Measurements from ENCODE around the gene SLC6A9.
A peak's percentile ranks its signal among the peaks of the same experiment; 100 is the strongest.

Gene SLC6A9

DNA sequence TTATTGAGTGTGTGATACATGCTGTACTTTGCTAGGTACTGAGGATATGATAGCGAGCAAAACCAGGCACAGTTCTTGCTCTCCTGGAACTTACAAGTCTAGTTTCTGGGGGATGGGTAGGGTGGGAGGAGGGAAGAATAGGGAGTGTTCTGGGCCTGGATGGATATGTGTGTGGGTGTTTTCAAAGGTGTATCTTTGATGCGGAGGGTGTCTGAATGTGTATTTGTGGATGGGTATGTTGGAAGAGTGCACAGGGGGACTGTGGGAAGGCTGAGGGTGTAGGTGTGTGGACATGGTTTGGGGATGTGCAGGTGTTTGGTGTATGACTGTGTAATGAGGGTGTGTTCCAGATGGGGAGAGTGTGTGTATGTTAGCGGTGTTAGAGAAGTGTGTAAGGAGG lies 65.9 kb downstream of the SLC6A9 start:
- DNase-seq = no peak

DNA sequence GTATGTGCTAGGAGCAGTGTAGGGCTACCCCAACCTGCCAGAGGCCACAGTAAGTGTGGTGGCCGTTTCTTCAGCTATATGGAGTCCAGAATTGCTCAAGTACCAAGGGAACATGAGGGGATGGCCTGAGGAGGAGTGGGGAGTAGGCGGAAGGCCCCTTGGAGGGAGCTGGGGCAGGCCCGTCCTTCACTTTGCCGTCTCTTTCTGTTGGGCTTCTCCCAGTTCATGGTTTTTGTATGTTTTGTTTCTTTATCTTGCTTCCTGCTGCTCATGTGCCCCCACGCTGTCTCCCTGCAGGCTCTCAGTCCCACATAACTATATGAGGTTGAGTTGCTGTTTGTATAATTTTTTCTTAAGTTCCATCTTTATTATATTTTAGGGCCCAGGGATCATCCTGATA lies 67.4 kb downstream of the SLC6A9 start:
- DNase-seq = no peak

DNA sequence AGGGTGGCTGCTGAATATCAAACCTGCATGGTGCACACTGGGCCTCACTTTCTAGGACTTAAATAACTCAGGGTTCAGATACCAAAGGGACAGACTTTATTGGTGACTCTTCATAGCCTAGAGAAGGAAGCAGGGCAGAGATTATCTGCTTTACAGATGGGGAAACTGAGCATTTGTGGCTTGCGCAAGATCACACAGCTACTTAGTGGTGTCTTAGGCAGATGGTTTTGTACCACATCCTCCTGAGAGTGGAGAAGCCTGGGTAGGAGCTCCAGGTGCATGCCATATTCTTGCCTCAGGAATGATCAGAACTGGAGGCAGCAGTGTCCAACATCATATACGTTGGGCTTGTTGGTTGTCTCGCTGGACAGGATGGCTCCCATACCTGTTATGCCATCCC lies 68.3 kb downstream of the SLC6A9 start:
- no peak for DNase-seq

DNA sequence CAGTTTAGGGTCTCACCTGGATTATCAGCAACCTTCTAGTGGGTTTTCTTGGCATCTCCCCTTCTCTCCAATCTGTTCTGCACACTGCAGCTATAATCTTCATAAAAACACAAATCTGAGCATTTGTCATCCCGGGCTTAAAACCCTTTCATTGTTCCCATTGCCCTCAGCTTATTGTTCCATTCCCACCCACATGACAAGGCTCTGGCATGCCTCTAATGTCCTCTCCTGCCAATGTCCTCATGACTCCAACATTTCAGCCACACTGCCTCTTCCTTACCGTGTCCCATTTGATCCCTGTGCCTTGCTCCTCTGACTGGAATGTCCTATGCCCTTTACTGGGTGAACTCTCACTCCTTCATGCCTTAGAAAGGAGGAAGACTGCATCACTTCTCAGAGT lies 68.9 kb downstream of the SLC6A9 start:
- DNase-seq = no peak

DNA sequence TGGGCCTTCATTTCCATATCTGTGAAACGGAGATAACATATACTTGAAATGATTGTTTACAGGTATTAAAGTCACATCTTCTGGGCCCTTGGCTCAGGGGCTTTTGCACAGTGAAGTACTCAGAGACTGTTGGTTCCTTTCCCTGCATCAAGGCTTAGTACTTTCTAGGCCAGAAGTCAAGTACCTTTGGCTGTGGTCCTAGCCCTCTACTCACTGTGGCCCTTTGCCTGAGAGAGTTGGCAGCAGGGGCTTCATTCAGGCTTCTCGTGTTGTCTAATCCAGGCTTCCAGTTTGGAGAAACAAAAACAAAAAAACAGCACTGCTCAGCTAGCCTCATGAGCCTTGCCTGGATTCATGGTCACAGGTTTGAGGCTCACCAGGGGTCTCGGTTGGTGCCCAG lies 69.6 kb downstream of the SLC6A9 start:
- no peak for DNase-seq

DNA sequence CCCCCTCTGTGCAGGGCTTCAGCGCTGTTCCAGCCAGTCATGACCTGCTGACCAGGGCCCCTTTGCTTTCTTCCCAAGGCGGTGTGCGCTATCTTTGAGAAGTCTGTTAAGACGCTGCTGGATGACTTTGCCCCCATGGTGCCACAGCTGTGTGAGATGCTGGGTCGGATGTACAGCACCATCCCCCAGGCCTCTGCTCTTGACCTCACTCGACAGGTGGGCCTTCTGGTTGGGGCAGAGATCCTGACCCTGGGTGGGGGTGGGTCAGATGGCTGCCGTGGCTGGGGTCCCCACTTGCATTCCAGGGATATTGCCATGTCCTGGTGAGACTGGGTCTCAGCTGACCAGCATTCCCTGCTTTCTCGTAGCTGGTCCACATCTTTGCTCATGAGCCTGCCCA lies 70.5 kb downstream of the SLC6A9 start:
- no peak for DNase-seq

DNA sequence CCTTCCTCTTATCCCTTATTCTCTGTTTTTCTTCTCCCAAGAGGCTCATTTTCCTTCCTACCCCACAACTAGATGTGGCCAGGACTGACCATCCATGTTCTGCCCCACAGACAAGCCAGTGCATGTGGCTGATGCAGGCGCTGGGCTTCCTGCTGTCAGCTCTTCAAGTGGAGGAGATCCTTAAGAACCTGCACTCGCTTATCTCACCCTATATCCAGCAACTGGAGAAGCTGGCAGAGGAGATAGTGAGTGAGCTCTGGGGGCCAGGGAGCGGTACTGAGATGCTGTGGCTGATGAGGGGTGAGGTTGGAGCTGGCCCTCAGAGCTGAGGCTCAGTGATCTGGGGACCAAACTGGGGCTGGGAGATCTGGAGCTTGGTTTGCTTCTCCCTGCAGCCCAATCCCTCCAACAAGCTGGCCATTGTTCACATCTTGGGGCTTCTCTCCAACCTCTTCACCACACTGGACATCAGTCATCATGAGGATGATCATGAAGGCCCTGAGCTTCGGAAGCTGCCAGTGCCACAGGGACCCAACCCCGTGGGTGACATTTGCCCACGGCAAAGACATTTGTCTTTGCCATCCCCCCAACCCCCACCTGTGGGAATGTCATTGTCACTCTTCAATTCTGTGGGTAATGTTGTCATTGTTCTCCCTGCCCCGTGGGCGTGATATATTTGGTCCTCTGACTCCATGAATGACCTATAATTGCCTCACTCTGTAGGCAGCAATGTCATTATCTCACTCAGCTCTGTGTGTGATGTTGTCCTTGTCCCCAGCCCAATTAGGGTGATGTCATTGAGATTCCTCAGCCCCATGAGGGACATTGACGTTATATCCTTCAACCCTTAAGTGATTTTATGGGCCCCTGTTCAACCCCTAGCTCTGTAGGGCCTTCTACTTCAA lies 72.7 kb downstream of the SLC6A9 start:
- no peak for DNase-seq

DNA sequence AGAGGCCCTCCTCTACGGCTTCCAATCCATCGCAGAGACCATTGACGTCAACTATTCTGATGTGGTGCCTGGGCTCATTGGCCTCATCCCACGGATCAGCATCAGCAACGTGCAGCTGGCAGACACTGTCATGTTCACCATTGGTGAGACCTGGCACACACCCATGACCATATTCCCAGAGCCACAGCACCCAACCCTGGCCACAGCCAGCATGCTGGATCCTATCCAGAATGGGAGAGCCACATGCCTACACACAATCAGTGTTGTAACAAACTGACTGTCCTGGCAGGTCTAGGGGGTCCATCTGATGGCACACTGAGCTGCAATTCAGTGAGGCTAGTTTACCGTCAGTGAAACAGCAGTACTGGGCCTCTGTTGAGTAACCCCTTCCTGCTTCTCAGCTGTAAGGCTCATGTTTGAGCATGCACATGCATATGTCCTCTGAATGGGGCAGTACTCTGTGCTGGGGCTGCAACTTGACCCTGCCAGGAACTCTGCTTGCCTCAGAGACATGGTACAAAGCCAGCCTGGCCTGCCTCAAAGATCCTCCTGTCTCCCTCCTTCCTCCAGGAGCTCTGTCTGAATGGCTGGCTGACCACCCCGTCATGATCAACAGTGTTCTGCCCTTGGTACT lies 73.7 kb downstream of the SLC6A9 start:
- DNase-seq = no peak

DNA sequence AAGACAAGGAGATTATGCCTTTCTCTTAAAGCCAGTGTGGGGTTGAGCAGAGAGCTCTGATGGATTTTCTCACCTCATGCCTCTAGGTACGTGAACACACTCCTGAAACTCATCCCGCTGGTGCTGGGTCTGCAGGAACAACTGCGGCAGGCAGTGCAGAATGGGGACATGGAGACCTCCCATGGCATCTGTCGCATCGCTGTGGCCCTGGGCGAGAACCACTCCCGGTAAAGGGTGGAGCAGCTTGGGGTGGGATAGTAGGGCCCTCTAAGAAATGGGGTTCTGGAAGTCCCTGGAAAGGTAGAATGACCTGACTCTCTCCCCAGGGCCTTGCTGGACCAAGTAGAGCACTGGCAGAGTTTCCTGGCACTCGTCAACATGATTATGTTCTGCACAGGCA lies 75.0 kb downstream of the SLC6A9 start:
- DNase-seq = no peak

DNA sequence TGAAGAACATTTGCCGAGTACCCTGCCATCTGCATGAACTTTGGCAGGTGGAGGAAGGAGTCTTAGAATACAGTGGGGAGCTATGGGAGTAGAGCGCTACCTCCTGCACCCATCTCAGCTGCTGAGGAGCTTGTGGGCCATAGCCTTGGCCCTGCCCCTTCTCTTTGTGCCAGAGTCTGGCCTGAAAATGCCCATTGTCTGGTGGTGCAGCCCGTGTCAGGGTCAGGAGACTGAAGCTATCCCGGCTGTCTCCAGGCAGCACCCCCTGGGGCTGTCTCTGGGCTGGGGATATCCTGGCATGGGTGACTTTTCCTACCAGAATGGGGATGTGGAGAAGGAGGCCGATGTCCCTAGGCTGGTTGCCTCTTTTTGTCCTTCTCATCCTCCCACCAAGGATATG lies 77.2 kb downstream of the SLC6A9 start:
- no peak for DNase-seq

DNA sequence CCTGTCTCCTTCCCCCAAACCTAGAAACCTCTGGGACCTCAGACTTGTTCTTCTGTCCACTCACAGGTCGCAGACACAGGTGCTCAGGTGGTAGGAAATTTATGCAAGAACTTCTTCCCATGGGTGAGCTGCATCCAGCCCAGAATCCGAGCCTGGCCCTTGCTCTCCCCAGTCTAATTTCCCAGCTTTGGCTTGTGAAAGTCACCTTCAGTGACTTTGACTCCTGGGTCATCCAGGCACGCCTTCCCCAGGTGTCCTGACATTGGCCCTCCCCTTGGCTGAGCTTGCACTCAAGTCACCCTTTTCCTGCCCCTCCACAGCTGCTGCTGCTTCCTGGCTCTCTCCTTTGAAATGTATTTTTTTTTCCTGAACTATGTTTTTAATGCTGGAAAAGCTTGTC lies 77.9 kb downstream of the SLC6A9 start:
- no peak for DNase-seq

DNA sequence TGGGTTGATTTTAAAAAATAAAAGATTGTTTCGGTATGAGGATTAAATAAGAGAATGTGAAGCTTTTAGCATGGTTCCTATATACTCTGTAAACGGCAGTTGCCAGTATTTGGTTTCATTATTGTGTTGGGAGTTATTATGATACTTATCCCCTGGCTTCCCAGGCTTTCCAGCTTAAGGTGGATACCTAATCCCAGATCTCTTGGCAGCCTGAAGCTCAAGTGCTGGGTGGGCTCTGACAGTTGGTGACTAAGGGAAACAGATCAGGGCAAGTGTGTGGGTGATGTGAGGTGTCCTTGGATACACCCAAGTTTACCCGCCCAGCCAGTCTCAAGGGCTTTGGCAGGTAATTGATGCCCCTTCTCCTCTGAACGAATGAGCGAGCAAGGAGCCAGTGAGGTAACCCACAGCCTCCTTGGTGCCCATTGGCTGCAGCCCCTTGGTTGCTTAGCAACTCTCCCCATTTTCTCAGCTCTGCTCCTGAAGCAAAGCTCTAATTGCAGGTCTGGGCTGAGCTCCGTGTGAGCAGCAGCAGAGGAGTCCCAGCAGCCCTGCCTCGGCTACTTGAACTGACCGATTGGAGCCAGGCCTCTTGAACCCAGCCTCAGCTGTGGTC lies 78.4 kb downstream of the SLC6A9 start:
- DNase-seq = peak; percentile 95

DNA sequence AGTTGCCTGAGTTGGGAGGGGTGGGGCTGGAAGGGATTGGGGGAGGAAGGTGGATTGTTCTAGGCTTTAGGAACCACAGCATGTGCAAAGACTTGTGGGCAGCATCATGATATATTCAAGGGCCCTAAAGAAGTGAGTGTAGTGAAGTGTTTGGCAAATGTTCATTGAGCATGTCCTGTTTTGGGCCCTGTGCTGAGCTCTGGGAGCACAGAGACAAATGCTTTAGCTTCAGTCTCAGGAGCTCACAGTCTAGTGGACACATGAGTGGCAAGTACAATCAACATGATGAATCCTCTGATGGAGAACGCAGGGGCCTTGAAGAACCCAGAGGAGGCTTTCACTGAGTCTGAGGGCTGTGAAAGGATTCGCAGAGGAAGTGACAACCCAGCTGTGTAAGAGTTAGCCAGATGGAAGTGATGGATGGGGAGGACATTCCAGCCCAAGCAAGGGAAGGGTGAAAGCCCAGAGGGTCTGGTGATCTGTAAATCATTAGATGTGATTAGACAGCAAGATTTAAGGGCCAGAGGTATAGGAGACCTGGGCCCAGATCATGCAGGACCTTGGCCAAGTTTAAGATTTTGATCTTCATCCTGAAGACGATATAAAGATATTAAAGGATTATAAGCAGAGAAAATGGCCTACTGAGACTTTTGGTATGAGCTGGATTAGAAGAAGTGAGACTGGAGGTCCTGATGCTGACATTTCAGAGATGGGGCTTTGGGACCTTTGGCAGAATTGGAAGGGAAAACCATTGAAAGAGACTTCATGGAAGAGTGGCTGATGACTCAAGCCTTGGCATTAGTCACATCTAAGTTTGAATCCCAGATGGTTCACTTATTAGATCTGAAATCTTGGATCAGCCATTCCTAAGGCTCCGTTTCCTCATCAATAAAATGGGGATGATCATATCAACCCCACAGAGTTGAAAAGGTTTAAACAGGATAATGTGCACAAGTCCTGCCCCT lies 80.0 kb downstream of the SLC6A9 start:
- DNase-seq = peak; percentile 51

DNA sequence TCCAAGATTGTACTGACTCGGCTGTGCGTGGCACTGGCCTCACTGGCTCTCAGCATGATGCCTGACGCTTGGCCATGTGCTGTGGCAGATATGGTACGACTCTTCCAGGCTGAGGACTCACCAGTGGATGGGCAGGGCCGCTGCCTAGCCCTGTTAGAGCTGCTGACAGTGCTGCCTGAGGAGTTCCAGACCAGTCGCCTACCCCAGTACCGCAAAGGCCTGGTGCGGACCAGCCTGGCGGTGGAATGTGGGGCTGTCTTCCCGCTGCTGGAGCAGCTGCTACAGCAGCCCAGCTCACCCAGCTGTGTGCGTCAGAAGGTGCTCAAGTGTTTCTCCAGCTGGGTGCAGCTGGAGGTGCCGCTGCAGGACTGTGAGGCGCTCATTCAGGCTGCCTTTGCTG lies 81.6 kb downstream of the SLC6A9 start:
- DNase-seq = peak; percentile 99

DNA sequence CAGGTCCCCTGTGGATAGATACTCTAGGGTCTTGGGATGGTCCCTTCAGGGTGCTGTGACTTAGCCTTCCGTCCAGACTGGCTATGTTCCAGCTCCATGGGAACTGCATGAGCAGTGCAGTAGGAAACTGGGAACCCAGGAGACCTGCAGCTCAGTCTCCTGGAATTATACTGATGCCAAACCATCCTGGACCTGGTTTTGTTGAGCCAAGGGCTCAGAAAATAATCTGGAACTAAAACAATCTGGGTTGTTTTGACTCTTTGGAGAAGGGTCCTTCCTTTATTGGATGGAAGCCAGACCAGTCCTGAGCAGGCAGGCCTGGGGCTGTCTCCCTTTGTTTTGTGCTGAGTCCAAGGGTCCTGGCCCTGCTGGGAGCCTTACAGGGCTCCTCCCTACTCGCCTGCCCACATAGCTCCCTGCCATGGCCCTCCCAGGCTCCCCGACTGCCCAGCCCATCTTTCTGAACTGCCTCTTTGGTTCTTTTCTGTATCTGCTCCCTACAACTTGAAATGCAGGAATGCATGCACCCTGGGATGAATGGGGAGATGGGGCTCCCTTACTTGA lies 83.3 kb downstream of the SLC6A9 start:
- no peak for DNase-seq

DNA sequence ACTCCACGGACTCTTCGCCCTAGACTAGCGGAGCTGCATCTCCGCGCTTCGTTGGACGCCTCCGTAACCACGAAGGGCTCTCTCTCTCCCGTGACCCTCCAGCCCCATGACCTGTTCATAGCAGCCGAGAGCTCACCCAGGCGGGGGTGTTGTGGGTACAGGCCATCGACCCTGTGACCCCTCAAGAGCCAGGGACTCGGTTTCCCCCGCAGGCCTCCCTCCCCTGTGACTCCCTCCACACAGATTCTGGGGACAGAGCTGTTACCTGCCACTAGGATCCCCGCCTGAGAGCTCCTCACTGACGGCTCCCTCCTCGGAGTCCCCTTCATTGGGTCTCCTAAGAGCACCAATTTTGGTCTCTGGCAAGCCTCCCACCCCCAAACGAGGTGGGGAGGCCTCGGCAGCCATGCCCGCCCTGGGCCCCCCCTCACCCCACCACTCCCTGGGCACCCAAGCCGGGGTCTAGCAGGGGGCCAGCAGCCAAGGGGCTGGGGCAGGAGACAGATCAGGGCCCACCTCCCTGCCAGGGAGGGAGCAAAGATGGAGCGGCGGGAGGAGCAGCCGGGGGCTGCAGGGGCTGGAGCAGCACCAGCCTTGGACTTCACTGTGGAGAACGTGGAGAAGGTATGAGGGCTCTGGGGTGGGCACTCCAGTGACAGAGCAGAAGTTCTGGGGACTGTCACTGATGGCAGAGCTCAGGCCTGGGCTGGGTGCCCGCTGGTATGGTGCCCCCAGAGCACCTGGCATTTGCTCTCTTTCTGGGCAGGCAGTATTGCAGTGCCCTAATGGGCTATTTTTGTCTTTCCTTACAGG lies 84.0 kb downstream of the SLC6A9 start:
- DNase-seq = no peak

Measured in NCI-H510A treated with DMSO at 0.1 percent for 48 hours (cell line).